GM19463 (cell line): ENCODE results near the gene CCDC54.

Source experiments
- ATAC-seq: cut with Tn5 transposase; IDR thresholded peaks from one replicate; pipeline ENCODE4 v1.9.1; 2021; ENCODE audit warnings: mild to moderate bottlenecking, moderate library complexity; ENCODE audit not compliant: unreplicated experiment

Gene CCDC54

DNA sequence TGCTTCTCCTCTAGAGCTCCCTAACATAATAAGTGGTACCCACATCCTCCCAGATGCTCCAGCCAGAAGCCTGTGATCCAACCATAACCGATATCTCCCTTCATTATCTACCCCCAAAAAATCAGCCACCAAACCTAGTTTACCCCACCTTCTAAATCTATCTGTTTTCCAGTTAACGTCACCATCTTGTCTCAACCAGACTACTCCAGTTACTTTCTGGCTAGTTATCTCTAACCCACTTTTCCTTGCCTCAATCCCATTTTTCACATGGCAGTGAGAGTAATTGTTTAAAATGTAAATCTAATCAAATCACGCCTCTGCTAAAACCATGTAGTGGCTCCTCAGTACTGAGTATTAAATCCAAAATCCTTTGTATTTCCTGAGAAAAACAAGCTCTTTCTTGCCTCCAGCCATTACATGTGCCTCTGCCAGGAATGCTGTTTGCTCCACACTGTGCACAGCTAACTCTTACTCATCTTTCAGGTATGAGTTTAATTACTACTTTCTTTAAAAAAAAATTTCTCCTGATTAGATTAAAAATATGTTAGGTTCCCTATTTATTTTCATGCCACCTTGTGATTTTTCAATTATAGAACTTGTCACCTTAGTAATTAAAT lies 15.4 kb downstream of the CCDC54 start:
- ATAC-seq, result no peak

DNA sequence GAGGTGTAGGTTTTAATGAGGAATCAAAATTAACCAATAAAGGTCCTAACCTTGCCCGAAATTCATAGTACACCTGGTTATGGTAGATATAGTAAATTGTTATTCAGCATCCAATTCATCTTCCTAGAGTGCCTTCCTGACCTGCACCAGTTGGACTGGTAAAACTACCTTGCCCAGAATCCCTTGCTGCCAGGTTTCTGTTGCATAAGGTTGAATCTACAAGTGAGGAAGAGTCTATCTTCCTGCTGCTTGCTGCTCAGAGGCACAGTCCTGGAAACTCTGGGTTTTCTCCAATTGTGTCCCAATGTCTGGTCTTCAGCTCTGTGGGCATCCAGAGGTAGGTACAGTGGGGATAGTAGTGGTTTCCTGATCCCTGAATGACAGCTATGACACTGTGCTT lies 17.3 kb downstream of the CCDC54 start:
- no peak for ATAC-seq

DNA sequence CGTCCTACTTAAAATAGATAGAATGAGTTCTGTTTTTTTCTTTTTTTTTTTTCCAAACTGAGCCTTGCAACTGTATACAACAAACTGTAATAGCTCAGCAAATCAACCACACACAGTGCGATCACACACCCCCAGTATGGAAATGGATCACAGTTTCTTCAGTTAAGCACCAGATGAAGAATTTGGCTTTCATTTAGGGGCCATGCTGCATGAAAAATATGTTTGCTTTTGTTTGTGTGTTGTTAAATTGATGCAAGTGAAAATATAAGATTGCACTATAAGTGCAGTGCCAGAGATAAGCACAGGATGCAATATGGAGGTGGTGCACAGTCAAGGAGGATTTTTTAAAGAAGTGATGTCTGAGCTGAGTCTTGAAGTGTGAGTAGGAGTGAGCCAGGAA lies 17.8 kb downstream of the CCDC54 start:
- no peak for ATAC-seq

DNA sequence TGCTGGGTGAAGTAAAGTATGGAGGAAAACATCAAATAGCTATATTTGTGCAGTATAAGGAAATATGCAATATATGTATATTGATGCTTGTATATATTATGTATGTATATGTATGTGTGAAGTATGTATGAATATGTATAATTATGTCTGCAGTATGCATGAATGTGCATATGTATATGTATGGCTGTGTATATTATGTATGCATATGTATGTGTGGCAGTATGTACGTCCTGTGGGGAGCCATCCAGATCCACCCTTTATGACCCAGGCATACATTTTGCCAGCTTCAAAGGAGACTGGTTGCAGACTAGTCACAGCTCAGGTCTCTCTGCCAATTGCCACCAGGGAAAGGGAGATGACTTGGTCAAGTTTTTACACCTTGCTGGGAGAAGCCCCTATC lies 24.1 kb downstream of the CCDC54 start:
- no peak for ATAC-seq

GRCh38 chr3:107402214-107402613 lies 25.0 kb downstream of the CCDC54 start:
- no peak for ATAC-seq

GRCh38 chr3:107404727-107405469 lies 27.7 kb downstream of the CCDC54 start:
- ATAC-seq, result no peak

- ATAC-seq, result peak; percentile 54
These were observed 30.1 kb downstream of the CCDC54 start for GRCh38 chr3:107407355-107407754.

- ATAC-seq, result no peak
These were observed 31.3 kb downstream of the CCDC54 start for GRCh38 chr3:107408513-107408912.

- no peak for ATAC-seq
These were observed 32.1 kb downstream of the CCDC54 start for GRCh38 chr3:107409365-107409764.

DNA sequence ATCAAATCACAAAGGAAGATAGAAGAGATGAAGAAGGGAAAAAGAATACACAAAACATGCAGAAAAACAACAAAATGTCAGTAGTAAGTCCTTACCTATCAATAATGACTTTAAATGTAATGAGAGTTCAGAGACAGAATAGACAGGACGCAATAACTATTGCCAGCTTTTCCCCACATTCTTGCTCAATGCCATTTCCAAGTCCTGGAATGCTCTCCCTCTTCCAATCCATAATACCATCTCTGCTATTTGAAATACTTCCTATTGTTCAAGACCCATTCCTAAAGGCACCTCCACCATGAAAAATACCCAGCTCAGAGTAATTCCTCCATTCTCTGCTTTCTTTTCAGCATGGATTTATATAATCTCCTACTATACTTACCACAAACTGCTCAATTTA lies 33.4 kb downstream of the CCDC54 start:
- ATAC-seq, result no peak

GRCh38 chr3:107411056-107411455 lies 33.8 kb downstream of the CCDC54 start:
- no peak for ATAC-seq

- ATAC-seq, result no peak
These were observed 34.5 kb downstream of the CCDC54 start for GRCh38 chr3:107411779-107412178.

DNA sequence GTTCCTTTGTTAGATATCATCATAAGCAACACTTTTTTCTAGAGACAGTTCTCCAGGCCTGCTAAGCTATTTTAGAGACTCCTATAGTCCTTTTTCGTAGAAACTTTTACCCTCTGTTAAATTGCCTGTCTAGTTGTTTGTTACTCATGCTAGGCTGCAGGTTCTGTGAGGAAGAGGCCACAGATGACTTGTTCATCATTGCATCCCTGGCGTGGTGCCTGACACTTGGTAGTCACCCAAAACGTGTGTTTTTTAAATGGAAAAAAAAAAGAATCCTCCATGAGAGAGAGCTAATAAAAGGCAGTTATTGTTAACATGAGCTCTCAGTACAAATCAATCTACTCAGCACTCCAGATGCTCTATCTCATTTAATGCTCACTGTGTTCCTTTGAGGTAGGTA lies 35.1 kb downstream of the CCDC54 start:
- ATAC-seq, result no peak

DNA sequence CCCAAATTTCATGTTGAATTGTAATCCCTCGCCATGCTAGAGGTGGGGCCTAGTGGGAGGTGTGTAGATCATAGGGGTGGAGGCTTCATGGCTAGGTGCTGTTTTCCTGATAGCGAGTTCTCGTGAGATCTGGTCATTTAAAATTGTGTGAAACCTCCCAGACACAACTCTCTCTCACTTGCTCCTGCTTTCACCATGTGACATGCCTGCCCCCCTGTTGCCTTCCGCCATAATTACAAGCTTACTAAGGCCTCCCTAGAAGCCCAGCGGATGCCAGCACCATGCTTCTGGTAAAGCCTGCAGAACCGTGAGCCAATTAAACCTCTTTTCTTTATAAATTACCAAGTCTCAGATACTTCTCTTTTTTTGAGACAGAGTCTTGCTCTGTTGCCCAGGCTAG lies 36.0 kb downstream of the CCDC54 start:
- no peak for ATAC-seq

DNA sequence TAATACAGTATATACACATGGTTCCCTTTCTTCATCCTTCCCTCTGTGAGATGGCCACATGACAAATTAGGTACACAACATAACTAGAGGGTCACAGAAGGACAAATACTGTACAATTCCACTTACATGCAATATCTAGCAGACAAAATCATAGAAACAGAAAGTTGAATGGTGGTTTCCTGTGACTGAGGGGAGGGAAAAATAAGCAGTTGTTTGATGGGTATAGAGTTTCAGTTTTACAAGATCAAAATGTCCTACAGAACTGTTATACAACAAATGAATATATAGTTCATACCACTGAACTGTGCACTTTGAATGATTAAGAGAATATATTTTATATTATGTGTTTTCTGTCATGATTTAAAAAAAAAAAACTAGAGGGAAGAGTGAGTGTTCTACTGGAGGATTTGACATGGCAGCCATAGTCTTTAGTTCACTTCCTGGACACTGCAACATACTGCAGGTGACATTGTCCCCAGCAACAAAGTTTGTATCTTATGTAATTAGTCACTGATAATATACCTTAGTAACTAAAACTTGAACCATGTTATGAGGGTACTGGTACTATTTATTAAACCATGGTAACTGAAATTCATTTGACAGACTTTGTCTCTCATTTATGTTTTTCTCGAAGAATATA lies 37.2 kb downstream of the CCDC54 start:
- peak; percentile 89 for ATAC-seq

DNA sequence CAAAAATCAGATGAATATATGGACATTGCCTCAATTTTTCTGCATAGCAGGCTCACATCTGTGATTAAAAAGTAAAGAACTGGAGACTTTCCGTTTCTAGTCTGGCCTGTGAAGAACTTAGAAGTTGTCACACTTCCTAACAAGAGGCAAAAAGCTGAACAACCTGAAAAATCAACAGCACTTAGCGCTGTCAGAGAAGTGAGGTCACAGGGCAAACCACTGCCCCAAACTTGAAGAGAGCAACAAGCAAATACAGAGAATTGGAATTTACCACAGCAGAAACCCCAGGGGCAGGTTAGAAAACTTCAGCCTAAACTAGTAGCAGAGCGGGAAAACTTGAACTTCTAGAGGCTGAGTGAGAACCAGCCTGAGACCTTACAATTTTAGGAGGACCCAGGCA lies 38.9 kb downstream of the CCDC54 start:
- ATAC-seq, result no peak

GRCh38 chr3:107416886-107417285 lies 39.6 kb downstream of the CCDC54 start:
- ATAC-seq, result no peak

- ATAC-seq, result peak; percentile 80
These were observed 44.0 kb downstream of the CCDC54 start for GRCh38 chr3:107421170-107421792.

GRCh38 chr3:107421881-107422280 lies 44.6 kb downstream of the CCDC54 start:
- ATAC-seq, result no peak

DNA sequence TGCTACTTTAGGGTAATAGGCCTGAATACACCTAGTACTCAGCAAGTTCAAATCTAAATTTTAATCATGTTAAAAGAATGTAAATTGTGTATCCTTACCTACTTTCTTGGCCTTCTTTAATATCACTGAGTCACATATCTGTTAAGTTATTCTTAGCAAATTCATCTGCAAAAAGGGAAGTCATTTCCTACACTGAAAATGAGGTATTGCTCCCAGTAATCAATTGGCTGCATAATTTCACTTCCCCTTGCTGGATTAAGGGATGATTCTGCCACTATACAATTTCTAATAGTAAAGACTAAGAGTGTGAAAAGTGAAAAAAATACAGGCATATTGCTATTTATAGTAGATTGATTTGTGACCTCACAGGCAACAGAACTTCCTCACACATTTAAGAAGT lies 47.8 kb downstream of the CCDC54 start:
- no peak for ATAC-seq

- no peak for ATAC-seq
These were observed 49.0 kb downstream of the CCDC54 start for GRCh38 chr3:107426223-107426622.
